ENCODE results near the gene MMADHC. TPM values are rescaled to one million over a fixed set of nuclear protein-coding genes. Genes with fewer than 3 reads are reported as not detected.

The MMADHC gene
- total and polyA plus RNA-seq, 2 experiments from 2014 or later: 156 to 195 TPM

- Histone ChIP-seq H4K20me1 (ENCODE audit: insufficient read depth) (no peaks in the 10 kb centered on the region), H3K27me3 (replicated peaks; ENCODE audit: insufficient read depth) (no peaks in the 10 kb centered on the region), H3K79me2 (ENCODE audit: insufficient read depth) (no peaks in the 10 kb centered on the region), H3K9me2 (ENCODE audit: insufficient read depth) (no peaks in the 10 kb centered on the region), H3K27ac (no peak overlapping the region), H3K4me3 (no peak overlapping the region), H3K9me3 (ENCODE audit: low read depth) (no peaks in the 10 kb centered on the region), H3F3A (ENCODE audit: insufficient read depth) (peaks cover 9% of the 10 kb centered on the region; the same call in 1 of the 2 replicates), H3K4me1 (ENCODE audit: insufficient read depth) (peaks cover 18% of the 10 kb centered on the region), H3K4me2 (ENCODE audit: unreplicated experiment) (peak overlapping the region; percentile 5), H3K36me3 (ENCODE audit: low read depth) (no peaks in the 10 kb centered on the region), H2AFZ (no peak overlapping the region), H3K9ac (no peak overlapping the region)
- DNase-seq: peak; percentile 54
- TF ChIP-seq EZH2phosphoT487 (IDR thresholded peaks at IDR 0.05; ENCODE audit: insufficient read depth, low read depth) (no peak), EZH2 (IDR thresholded peaks at IDR 0.05; ENCODE audit: insufficient read depth, poor library complexity, severe bottlenecking) (no peak)
- in situ Hi-C loops (cut with MboI): loop anchor here (25.0 kb wide), 1 partner anchor 1295 kb away; no protein-coding TSS in a partner anchor
These were observed 29.9 kb upstream of the MMADHC start for GRCh38 chr2:149617476-149617875.

DNA sequence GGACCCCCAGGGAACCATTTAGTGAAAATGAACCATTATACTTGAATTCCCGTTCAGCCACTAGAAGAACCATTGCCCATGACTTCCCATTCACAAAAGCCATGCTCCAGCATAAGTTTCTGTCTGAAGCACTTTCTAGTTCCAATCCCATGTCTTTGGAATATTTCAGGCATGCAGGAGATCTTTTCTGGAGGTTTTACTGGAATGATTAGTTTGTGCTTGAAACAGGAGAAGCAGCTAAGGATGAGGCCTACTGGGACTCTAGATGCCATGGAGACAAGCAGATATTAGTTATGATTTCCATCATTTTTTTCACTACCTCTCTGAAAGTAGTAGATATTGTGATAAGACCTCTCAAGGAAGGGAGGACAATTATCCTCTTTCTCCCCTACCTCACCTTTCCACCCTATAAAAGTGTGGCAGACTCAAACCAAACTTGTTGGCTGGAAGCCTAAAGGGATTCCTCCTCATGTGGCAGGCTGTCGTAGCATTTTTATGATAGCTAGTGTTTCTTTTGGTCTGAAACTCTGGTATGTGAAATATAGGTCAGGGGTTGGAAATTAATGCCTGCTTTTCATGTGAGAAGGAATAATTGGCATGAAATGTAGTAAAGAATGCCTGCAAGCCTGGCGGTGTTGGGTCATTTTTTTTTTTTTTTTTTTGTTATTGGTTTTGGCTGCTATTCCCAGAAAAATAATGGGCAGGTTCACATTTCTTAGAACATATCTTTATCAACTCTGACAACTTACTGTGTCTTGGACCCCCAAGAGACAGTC lies 29.3 kb upstream of the MMADHC start:
- H4K20me1 ChIP-seq (ENCODE audit: insufficient read depth): no peaks in the 10 kb centered on the region

GRCh38 chr2:149613704-149614103 lies 26.1 kb upstream of the MMADHC start:
- no peaks in the 10 kb centered on the region for H4K20me1 ChIP-seq (ENCODE audit: insufficient read depth)
- no peak overlapping the region for H3K4me2 ChIP-seq (ENCODE audit: unreplicated experiment)
- no peaks in the 10 kb centered on the region for H3K9me2 ChIP-seq (ENCODE audit: insufficient read depth)
- H3F3A ChIP-seq (ENCODE audit: insufficient read depth): peaks cover 9% of the 10 kb centered on the region; the same call in 1 of the 2 replicates
- no peaks in the 10 kb centered on the region for H3K79me2 ChIP-seq (ENCODE audit: insufficient read depth)
- H3K36me3 ChIP-seq (ENCODE audit: low read depth): no peaks in the 10 kb centered on the region
- no peak overlapping the region for H3K9ac ChIP-seq
- H2AFZ ChIP-seq: no peak overlapping the region
- WGBS, 2 experiments (ENCODE audit: low coverage in 1 of 2, low lambda C conversion rate in 2 of 2, missing lambda C conversion rate in 2 of 2): 93% methylated on average over 2 of the region's 2 CpGs
- TF ChIP-seq EZH2 (IDR thresholded peaks at IDR 0.05; ENCODE audit: insufficient read depth, poor library complexity, severe bottlenecking) (no peak), EZH2phosphoT487 (IDR thresholded peaks at IDR 0.05; ENCODE audit: insufficient read depth, low read depth) (no peak)
- DNase-seq: peak; percentile 44
- H3K9me3 ChIP-seq (ENCODE audit: low read depth): no peaks in the 10 kb centered on the region
- no peak overlapping the region for H3K4me3 ChIP-seq
- H3K27ac ChIP-seq: no peak overlapping the region
- in situ Hi-C loops (cut with MboI): loop anchor here (25.0 kb wide), 1 partner anchor 1299 kb away; no protein-coding TSS in a partner anchor
- no peaks in the 10 kb centered on the region for H3K27me3 ChIP-seq (replicated peaks; ENCODE audit: insufficient read depth)
- peaks cover 25% of the 10 kb centered on the region for H3K4me1 ChIP-seq (ENCODE audit: insufficient read depth)

More for the DNA sequence above, 29.3 kb upstream of the MMADHC start:
- Histone ChIP-seq H3K27me3 (replicated peaks; ENCODE audit: insufficient read depth) (no peaks in the 10 kb centered on the region), H3K79me2 (ENCODE audit: insufficient read depth) (no peaks in the 10 kb centered on the region), H3K27ac (no peak overlapping the region), H3F3A (ENCODE audit: insufficient read depth) (peaks cover 9% of the 10 kb centered on the region; the same call in 1 of the 2 replicates), H3K4me3 (no peak overlapping the region), H3K4me2 (ENCODE audit: unreplicated experiment) (no peak overlapping the region), H3K4me1 (ENCODE audit: insufficient read depth) (peaks cover 24% of the 10 kb centered on the region), H2AFZ (no peak overlapping the region), H3K9ac (no peak overlapping the region), H3K9me3 (ENCODE audit: low read depth) (no peaks in the 10 kb centered on the region), H3K9me2 (ENCODE audit: insufficient read depth) (no peaks in the 10 kb centered on the region), H3K36me3 (ENCODE audit: low read depth) (no peaks in the 10 kb centered on the region)
- in situ Hi-C loops (cut with MboI): loop anchor here (25.0 kb wide), 1 partner anchor 1295 kb away; no protein-coding TSS in a partner anchor
- TF ChIP-seq EZH2 (IDR thresholded peaks at IDR 0.05; ENCODE audit: insufficient read depth, poor library complexity, severe bottlenecking) (no peak), EZH2phosphoT487 (IDR thresholded peaks at IDR 0.05; ENCODE audit: insufficient read depth, low read depth) (no peak)
- WGBS, 2 experiments (ENCODE audit: low coverage in 1 of 2, low lambda C conversion rate in 2 of 2, missing lambda C conversion rate in 2 of 2): 75 to 77% methylated on average over 3 of the region's 3 CpGs
- no peak for DNase-seq

- in situ Hi-C loops (cut with MboI): loop anchor here (25.0 kb wide), 1 partner anchor 1300 kb away; no protein-coding TSS in a partner anchor
- no peaks in the 10 kb centered on the region for H4K20me1 ChIP-seq (ENCODE audit: insufficient read depth)
- no peak for TF ChIP-seq EZH2phosphoT487 (IDR thresholded peaks at IDR 0.05; ENCODE audit: insufficient read depth, low read depth)
- no peak for TF ChIP-seq EZH2 (IDR thresholded peaks at IDR 0.05; ENCODE audit: insufficient read depth, poor library complexity, severe bottlenecking)
- no peak overlapping the region for H2AFZ ChIP-seq
- H3F3A ChIP-seq (ENCODE audit: insufficient read depth): no peaks in the 10 kb centered on the region
- no peak overlapping the region for H3K4me2 ChIP-seq (ENCODE audit: unreplicated experiment)
- 42 to 59% methylated on average over 1 of the region's 1 CpG for WGBS, 2 experiments (ENCODE audit: low coverage in 1 of 2, low lambda C conversion rate in 2 of 2, missing lambda C conversion rate in 2 of 2)
- peaks cover 16% of the 10 kb centered on the region for H3K4me1 ChIP-seq (ENCODE audit: insufficient read depth)
- no peaks in the 10 kb centered on the region for H3K36me3 ChIP-seq (ENCODE audit: low read depth)
- DNase-seq: peak; percentile 15
- H3K27me3 ChIP-seq (replicated peaks; ENCODE audit: insufficient read depth): no peaks in the 10 kb centered on the region
- H3K9me3 ChIP-seq (ENCODE audit: low read depth): no peaks in the 10 kb centered on the region
- H3K27ac ChIP-seq: no peak overlapping the region
- H3K4me3 ChIP-seq: no peak overlapping the region
- no peaks in the 10 kb centered on the region for H3K9me2 ChIP-seq (ENCODE audit: insufficient read depth)
- H3K9ac ChIP-seq: no peak overlapping the region
- H3K79me2 ChIP-seq (ENCODE audit: insufficient read depth): no peaks in the 10 kb centered on the region
These were observed 24.5 kb upstream of the MMADHC start for GRCh38 chr2:149612122-149612521.

Measured in GM23248 (cell line).